HEK293 (cell line): ENCODE data around the gene RGL2.

Experiments used
- CTCF ChIA-PET: fragments of 350-600 bp; formaldehyde crosslinking; extraction: SDS; loops from one replicate; lab custom pipeline; 2021; ENCODE audit warnings: antibody characterized with exemption; lab: Yijun Ruan, JAX
- POLR2A ChIA-PET: fragments of 300-600 bp; formaldehyde crosslinking; extraction: SDS; loops from one replicate; lab custom pipeline; 2020; ENCODE audit warnings: antibody characterized with exemption, inconsistent platforms; lab: Yijun Ruan, JAX
- H3K27ac ChIP-seq: fragments of 200-500 bp; sonication (Bioruptor generic); 2 replicates; pipeline ENCODE4 v1.5.1; 2014; ENCODE audit warnings: low read depth, low read length, control low read depth, inconsistent platforms; ENCODE audit errors: extremely low read depth
- H3K36me3 ChIP-seq, 2 experiments: fragments of 200-500 bp in 1 of 2; sonication (Bioruptor generic) in 1 of 2; 1 replicate in 1 of 2; 2 replicates in 1 of 2; pipeline ENCODE4 v1.5.1; 2014 to 2017; ENCODE audit warnings: inconsistent platforms in 2 of 2, low read length in 2 of 2; ENCODE audit not compliant: control insufficient read depth in 2 of 2, insufficient read depth in 1 of 2
- H3K4me1 ChIP-seq: fragments of 200-500 bp; sonication (Bioruptor generic); 2 replicates; pipeline ENCODE4 v1.5.1; 2014; ENCODE audit warnings: mild to moderate bottlenecking, low read length, inconsistent platforms; ENCODE audit not compliant: control insufficient read depth, insufficient read depth
- H3K4me3 ChIP-seq: 2 replicates; pipeline ENCODE4 v1.5.1; 2011; ENCODE audit warnings: low read depth, mild to moderate bottlenecking, control low read depth, low read length, moderate library complexity
- H3K9me3 ChIP-seq: fragments of 200-500 bp; sonication (Bioruptor generic); 2 replicates; pipeline ENCODE4 v1.5.1; 2014; ENCODE audit warnings: low read depth, low read length, inconsistent platforms; ENCODE audit not compliant: control insufficient read depth, insufficient read depth
- EGR2 ChIP-seq: fragments of 450-650 bp; formaldehyde crosslinking; IDR thresholded peaks from 2 replicates; pipeline ENCODE4 v1.5.1; 2016; ENCODE audit warnings: low read depth, missing biosample characterization, missing genetic modification characterization
- GLIS1 ChIP-seq: fragments of 450-650 bp; formaldehyde crosslinking; IDR thresholded peaks from 2 replicates; pipeline ENCODE4 v1.5.1; 2016; ENCODE audit warnings: missing biosample characterization, missing genetic modification characterization
- GLIS2 ChIP-seq: fragments of 450-650 bp; formaldehyde crosslinking; IDR thresholded peaks from 2 replicates; pipeline ENCODE4 v1.5.1; 2016; ENCODE audit warnings: missing biosample characterization, missing genetic modification characterization
- KLF1 ChIP-seq: fragments of 450-650 bp; formaldehyde crosslinking; IDR thresholded peaks from 2 replicates; pipeline ENCODE4 v1.5.1; 2016; ENCODE audit warnings: missing biosample characterization, missing genetic modification characterization
- KLF8 ChIP-seq: fragments of 450-650 bp; formaldehyde crosslinking; IDR thresholded peaks from 2 replicates; pipeline ENCODE4 v1.5.1; 2016; ENCODE audit warnings: missing biosample characterization, missing genetic modification characterization
- PRDM1 ChIP-seq: fragments of 450-650 bp; formaldehyde crosslinking; IDR thresholded peaks from 2 replicates; pipeline ENCODE4; 2016; ENCODE audit warnings: missing biosample characterization, missing genetic modification characterization
- REPIN1 ChIP-seq: fragments of 450-650 bp; formaldehyde crosslinking; IDR thresholded peaks from 2 replicates; pipeline ENCODE4 v1.5.1; 2017; ENCODE audit warnings: missing biosample characterization, missing genetic modification characterization, low read depth
- SCRT1 ChIP-seq: fragments of 450-650 bp; formaldehyde crosslinking; IDR thresholded peaks from 2 replicates; pipeline ENCODE4 v1.5.1; 2016; ENCODE audit warnings: missing biosample characterization, missing genetic modification characterization, borderline replicate concordance
- SCRT2 ChIP-seq: fragments of 450-650 bp; formaldehyde crosslinking; IDR thresholded peaks from 2 replicates; pipeline ENCODE4 v1.5.1; 2016; ENCODE audit warnings: missing biosample characterization, missing genetic modification characterization
- SP3 ChIP-seq: fragments of 450-650 bp; formaldehyde crosslinking; IDR thresholded peaks from 2 replicates; pipeline ENCODE4 v1.5.1; 2016; ENCODE audit warnings: missing biosample characterization, missing genetic modification characterization
- TRIM28 ChIP-seq: IDR thresholded peaks from 2 replicates; pipeline ENCODE4 v1.6.1; 2011; ENCODE audit warnings: low read length, control low read depth, borderline replicate concordance
- ZBTB17 ChIP-seq: fragments of 450-650 bp; formaldehyde crosslinking; IDR thresholded peaks from 2 replicates; pipeline ENCODE4 v1.5.1; 2016; ENCODE audit warnings: missing biosample characterization, missing genetic modification characterization
- ZFHX2 ChIP-seq: fragments of 450-650 bp; formaldehyde crosslinking; conservative IDR thresholded peaks from 2 replicates; pipeline ENCODE4 v1.5.1; 2016; ENCODE audit warnings: missing biosample characterization, missing genetic modification characterization
- ZNF223 ChIP-seq: fragments of 450-650 bp; formaldehyde crosslinking; IDR thresholded peaks from 2 replicates; pipeline ENCODE4 v1.5.1; 2016; ENCODE audit warnings: missing biosample characterization, missing genetic modification characterization
- ZNF366 ChIP-seq: fragments of 450-650 bp; formaldehyde crosslinking; conservative IDR thresholded peaks from 2 replicates; pipeline ENCODE4 v1.5.1; 2016; ENCODE audit warnings: missing biosample characterization, missing genetic modification characterization
- ZNF426 ChIP-seq: fragments of 450-650 bp; formaldehyde crosslinking; IDR thresholded peaks from 2 replicates; pipeline ENCODE4 v1.5.1; 2017; ENCODE audit warnings: missing biosample characterization, missing genetic modification characterization, mild to moderate bottlenecking, inconsistent platforms, moderate library complexity
- ZNF596 ChIP-seq: fragments of 450-650 bp; IDR thresholded peaks from 2 replicates; pipeline ENCODE4 v1.5.0; 2018; ENCODE audit warnings: missing biosample characterization, mild to moderate bottlenecking, missing genetic modification characterization, moderate library complexity
- ZNF600 ChIP-seq: fragments of 450-650 bp; formaldehyde crosslinking; IDR thresholded peaks from 2 replicates; pipeline ENCODE4 v1.5.1; 2016; ENCODE audit warnings: missing biosample characterization, missing genetic modification characterization
- ZXDB ChIP-seq: fragments of 450-650 bp; formaldehyde crosslinking; IDR thresholded peaks from 2 replicates; pipeline ENCODE4 v1.5.1; 2016; ENCODE audit warnings: missing biosample characterization, missing genetic modification characterization
- TF ChIP-seq, protein P1 (sequence below): fragments of 450-650 bp; formaldehyde crosslinking; IDR thresholded peaks from 2 replicates; pipeline ENCODE4 v1.5.1; 2017; ENCODE audit warnings: missing biosample characterization, missing genetic modification characterization
- TF ChIP-seq, protein P2 (sequence below): fragments of 450-650 bp; formaldehyde crosslinking; IDR thresholded peaks from 2 replicates; pipeline ENCODE4 v1.5.1; 2017; ENCODE audit warnings: missing biosample characterization, missing genetic modification characterization
- TF ChIP-seq, protein P3 (sequence below): fragments of 450-650 bp; formaldehyde crosslinking; IDR thresholded peaks from 2 replicates; pipeline ENCODE4 v1.5.1; 2016; ENCODE audit warnings: missing biosample characterization, missing genetic modification characterization
- TF ChIP-seq, protein P4 (sequence below): fragments of 450-650 bp; formaldehyde crosslinking; IDR thresholded peaks from 2 replicates; pipeline ENCODE4 v1.5.1; 2016; ENCODE audit warnings: missing biosample characterization, missing genetic modification characterization
- TF ChIP-seq, protein P5 (sequence below): fragments of 450-650 bp; formaldehyde crosslinking; IDR thresholded peaks from 2 replicates; pipeline ENCODE4 v1.5.1; 2016; ENCODE audit warnings: missing biosample characterization, missing genetic modification characterization
- TF ChIP-seq, protein P6 (sequence below): fragments of 450-650 bp; formaldehyde crosslinking; IDR thresholded peaks from 2 replicates; pipeline ENCODE4 v1.5.1; 2016; ENCODE audit warnings: missing biosample characterization, missing genetic modification characterization
- TF ChIP-seq, protein P7 (sequence below): sonication (generic); formaldehyde crosslinking; IDR thresholded peaks from 2 replicates; pipeline ENCODE4 v1.8.1; 2022; ENCODE audit warnings: mild to moderate bottlenecking, moderate library complexity, missing genetic modification reagents

The RGL2 gene

DNA sequence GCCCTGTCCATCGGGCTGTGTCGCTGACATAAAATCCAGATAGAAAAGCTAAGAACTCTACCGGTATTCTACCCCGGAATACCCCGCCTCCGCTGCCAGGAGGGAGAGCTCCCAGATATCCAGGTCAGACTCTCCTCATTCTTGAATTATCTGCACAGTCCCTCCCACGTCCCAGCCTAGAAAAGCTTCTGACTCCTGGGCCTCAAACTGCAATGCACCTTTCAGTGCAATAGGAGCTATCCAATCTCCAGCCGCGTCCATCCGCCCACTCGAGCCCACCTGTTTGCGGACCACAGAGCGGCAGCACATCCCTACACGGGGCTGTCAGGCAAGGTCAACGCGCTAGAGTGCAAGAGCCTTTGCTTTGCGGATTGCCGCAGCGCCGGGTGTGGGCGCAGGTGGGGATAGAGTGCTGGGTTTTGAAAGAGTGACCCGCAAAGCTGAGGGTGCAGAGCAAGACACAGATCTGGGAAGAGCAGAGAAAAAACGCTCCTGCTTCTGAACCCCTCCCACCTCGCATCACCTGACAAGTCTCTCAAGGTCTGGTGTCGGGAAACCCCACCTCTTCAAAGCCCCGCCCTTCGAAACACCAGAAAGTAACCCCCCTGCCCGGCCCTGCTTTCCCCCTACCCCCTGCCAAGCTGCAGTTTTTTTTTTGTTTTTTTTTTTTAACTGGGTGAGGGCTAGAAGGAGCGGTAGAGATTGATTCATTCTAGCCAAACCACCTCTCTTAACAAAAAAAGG, 13.8 kb upstream of the RGL2 start:
- Histone ChIP-seq H3K4me1 (peaks cover 5% of the 10 kb centered on the region), H3K9me3 (no peaks in the 10 kb centered on the region), H3K4me3 (peak overlapping the region; percentile 61), H3K27ac (peak overlapping the region; percentile 79), H3K36me3 (peaks cover 0 to 10% of the 10 kb centered on the region in 2 experiments; a peak in 2 of 3 replicates)
- ChIA-PET POLR2A (interaction anchor here (0.5 to 5.0 kb wide), 17 partner anchors 9 to 341 kb away, joined by 3 to 50 read pairs (median 7); partner anchors contain the start of genes B3GALT4, PFDN6, RGL2 and RPS18), CTCF (interaction anchor here (0.6 to 7.0 kb wide), 16 partner anchors 11 to 1238 kb away, joined by 3 to 53 read pairs (median 5); partner anchors contain the start of genes B3GALT4 and RGL2)
- no peak for TF ChIP-seq TRIM28
- TF ChIP-seq ZFHX2 (tag by site-specific recombination): peak; percentile 92
- no peak for TF ChIP-seq ZNF223 (tag by site-specific recombination)
- no peak for TF ChIP-seq ZNF426 (tag by site-specific recombination)
- TF ChIP-seq SCRT2 (tag by site-specific recombination): peak; percentile 98
- peak; percentile 95 for TF ChIP-seq SCRT1 (tag by site-specific recombination)
- TF ChIP-seq, protein P1, sequence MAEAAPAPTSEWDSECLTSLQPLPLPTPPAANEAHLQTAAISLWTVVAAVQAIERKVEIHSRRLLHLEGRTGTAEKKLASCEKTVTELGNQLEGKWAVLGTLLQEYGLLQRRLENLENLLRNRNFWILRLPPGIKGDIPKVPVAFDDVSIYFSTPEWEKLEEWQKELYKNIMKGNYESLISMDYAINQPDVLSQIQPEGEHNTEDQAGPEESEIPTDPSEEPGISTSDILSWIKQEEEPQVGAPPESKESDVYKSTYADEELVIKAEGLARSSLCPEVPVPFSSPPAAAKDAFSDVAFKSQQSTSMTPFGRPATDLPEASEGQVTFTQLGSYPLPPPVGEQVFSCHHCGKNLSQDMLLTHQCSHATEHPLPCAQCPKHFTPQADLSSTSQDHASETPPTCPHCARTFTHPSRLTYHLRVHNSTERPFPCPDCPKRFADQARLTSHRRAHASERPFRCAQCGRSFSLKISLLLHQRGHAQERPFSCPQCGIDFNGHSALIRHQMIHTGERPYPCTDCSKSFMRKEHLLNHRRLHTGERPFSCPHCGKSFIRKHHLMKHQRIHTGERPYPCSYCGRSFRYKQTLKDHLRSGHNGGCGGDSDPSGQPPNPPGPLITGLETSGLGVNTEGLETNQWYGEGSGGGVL (tag by site-specific recombination): 0 out of 2 replicates have a peak, but pooled peaks have one; percentile 12
- no peak for TF ChIP-seq ZNF596 (tag by site-specific recombination)
- peak; percentile 10; the same call in 1 of the 2 replicates for TF ChIP-seq KLF1 (tag by site-specific recombination)
- TF ChIP-seq ZBTB17: peak; percentile 94
- TF ChIP-seq ZNF600 (tag by site-specific recombination): peak; percentile 95
- TF ChIP-seq KLF8 (tag by site-specific recombination): peak; percentile 62; the same call in 1 of the 2 replicates
- TF ChIP-seq, protein P2, sequence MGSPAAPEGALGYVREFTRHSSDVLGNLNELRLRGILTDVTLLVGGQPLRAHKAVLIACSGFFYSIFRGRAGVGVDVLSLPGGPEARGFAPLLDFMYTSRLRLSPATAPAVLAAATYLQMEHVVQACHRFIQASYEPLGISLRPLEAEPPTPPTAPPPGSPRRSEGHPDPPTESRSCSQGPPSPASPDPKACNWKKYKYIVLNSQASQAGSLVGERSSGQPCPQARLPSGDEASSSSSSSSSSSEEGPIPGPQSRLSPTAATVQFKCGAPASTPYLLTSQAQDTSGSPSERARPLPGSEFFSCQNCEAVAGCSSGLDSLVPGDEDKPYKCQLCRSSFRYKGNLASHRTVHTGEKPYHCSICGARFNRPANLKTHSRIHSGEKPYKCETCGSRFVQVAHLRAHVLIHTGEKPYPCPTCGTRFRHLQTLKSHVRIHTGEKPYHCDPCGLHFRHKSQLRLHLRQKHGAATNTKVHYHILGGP (tag by site-specific recombination): no peak
- peak; percentile 95 for TF ChIP-seq GLIS1 (tag by site-specific recombination)
- TF ChIP-seq ZXDB (tag by site-specific recombination): peak; percentile 92
- peak; percentile 51 for TF ChIP-seq ZNF366
- TF ChIP-seq, protein P3, sequence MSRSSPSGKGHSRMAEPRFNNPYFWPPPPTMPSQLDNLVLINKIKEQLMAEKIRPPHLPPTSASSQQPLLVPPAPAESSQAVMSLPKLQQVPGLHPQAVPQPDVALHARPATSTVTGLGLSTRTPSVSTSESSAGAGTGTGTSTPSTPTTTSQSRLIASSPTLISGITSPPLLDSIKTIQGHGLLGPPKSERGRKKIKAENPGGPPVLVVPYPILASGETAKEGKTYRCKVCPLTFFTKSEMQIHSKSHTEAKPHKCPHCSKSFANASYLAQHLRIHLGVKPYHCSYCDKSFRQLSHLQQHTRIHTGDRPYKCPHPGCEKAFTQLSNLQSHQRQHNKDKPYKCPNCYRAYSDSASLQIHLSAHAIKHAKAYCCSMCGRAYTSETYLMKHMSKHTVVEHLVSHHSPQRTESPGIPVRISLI: peak; percentile 87; the same call in 1 of the 2 replicates
- TF ChIP-seq, protein P4, sequence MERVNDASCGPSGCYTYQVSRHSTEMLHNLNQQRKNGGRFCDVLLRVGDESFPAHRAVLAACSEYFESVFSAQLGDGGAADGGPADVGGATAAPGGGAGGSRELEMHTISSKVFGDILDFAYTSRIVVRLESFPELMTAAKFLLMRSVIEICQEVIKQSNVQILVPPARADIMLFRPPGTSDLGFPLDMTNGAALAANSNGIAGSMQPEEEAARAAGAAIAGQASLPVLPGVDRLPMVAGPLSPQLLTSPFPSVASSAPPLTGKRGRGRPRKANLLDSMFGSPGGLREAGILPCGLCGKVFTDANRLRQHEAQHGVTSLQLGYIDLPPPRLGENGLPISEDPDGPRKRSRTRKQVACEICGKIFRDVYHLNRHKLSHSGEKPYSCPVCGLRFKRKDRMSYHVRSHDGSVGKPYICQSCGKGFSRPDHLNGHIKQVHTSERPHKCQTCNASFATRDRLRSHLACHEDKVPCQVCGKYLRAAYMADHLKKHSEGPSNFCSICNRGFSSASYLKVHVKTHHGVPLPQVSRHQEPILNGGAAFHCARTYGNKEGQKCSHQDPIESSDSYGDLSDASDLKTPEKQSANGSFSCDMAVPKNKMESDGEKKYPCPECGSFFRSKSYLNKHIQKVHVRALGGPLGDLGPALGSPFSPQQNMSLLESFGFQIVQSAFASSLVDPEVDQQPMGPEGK (tag by site-specific recombination): peak; percentile 53; the same call in 1 of the 2 replicates
- peak; percentile 54; the same call in 1 of the 2 replicates for TF ChIP-seq SP3 (tag by site-specific recombination)
- peak; percentile 86 for TF ChIP-seq EGR2 (tag by site-specific recombination)
- TF ChIP-seq, protein P5, sequence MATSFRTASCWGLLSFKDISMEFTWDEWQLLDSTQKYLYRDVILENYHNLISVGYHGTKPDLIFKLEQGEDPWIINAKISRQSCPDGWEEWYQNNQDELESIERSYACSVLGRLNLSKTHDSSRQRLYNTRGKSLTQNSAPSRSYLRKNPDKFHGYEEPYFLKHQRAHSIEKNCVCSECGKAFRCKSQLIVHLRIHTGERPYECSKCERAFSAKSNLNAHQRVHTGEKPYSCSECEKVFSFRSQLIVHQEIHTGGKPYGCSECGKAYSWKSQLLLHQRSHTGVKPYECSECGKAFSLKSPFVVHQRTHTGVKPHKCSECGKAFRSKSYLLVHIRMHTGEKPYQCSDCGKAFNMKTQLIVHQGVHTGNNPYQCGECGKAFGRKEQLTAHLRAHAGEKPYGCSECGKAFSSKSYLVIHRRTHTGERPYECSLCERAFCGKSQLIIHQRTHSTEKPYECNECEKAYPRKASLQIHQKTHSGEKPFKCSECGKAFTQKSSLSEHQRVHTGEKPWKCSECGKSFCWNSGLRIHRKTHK (tag by site-specific recombination): no peak
- peak; percentile 77 for TF ChIP-seq PRDM1 (tag by site-specific recombination)
- TF ChIP-seq, protein P6, sequence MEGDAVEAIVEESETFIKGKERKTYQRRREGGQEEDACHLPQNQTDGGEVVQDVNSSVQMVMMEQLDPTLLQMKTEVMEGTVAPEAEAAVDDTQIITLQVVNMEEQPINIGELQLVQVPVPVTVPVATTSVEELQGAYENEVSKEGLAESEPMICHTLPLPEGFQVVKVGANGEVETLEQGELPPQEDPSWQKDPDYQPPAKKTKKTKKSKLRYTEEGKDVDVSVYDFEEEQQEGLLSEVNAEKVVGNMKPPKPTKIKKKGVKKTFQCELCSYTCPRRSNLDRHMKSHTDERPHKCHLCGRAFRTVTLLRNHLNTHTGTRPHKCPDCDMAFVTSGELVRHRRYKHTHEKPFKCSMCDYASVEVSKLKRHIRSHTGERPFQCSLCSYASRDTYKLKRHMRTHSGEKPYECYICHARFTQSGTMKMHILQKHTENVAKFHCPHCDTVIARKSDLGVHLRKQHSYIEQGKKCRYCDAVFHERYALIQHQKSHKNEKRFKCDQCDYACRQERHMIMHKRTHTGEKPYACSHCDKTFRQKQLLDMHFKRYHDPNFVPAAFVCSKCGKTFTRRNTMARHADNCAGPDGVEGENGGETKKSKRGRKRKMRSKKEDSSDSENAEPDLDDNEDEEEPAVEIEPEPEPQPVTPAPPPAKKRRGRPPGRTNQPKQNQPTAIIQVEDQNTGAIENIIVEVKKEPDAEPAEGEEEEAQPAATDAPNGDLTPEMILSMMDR: peak; percentile 71
- no peak for TF ChIP-seq REPIN1 (tag by site-specific recombination)
- TF ChIP-seq GLIS2 (tag by site-specific recombination): peak; percentile 80
- TF ChIP-seq, protein P7, sequence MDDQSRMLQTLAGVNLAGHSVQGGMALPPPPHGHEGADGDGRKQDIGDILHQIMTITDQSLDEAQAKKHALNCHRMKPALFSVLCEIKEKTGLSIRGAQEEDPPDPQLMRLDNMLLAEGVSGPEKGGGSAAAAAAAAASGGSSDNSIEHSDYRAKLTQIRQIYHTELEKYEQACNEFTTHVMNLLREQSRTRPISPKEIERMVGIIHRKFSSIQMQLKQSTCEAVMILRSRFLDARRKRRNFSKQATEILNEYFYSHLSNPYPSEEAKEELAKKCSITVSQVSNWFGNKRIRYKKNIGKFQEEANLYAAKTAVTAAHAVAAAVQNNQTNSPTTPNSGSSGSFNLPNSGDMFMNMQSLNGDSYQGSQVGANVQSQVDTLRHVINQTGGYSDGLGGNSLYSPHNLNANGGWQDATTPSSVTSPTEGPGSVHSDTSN: 0 out of 2 replicates have a peak, but pooled peaks have one; percentile 24
